HG03066 (cell line): ENCODE results near the gene ACTL6A.
"Not testable (repeated sequence)": the region's sequence is repeated elsewhere in the genome, so short reads cannot be mapped to it uniquely, and the experiment has no call there.

Source experiments
- ATAC-seq: cut with Tn5 transposase; IDR thresholded peaks from one replicate; pipeline ENCODE4 v1.9.1; 2021; ENCODE audit warnings: low read depth; ENCODE audit not compliant: unreplicated experiment

The ACTL6A gene

GRCh38 chr3:179562591-179563270 lies at the start of gene ACTL6A:
Gene ACTL6A (plus strand): TSS chr3:179562926. CDS start chr3:179563093, 167 bp downstream.
- ATAC-seq = peak; percentile 94

- ATAC-seq = no peak
Observed at GRCh38 chr3:179513862-179514261, 48.9 kb upstream of the ACTL6A start.

GRCh38 chr3:179516461-179517251 lies 46.1 kb upstream of the ACTL6A start:
- ATAC-seq = not testable (repeated sequence)

GRCh38 chr3:179526482-179526881 lies 36.2 kb upstream of the ACTL6A start:
- no peak for ATAC-seq

- no peak for ATAC-seq
Observed at GRCh38 chr3:179526989-179527391, 35.7 kb upstream of the ACTL6A start.

GRCh38 chr3:179528772-179529171 lies 34.0 kb upstream of the ACTL6A start:
- no peak for ATAC-seq

- ATAC-seq = no peak
Observed at GRCh38 chr3:179531576-179531975, 31.1 kb upstream of the ACTL6A start.

GRCh38 chr3:179533274-179533673 lies 29.5 kb upstream of the ACTL6A start:
- no peak for ATAC-seq

GRCh38 chr3:179536256-179536655 lies 26.5 kb upstream of the ACTL6A start:
- no peak for ATAC-seq

- no peak for ATAC-seq
Observed at GRCh38 chr3:179541094-179541493, 21.6 kb upstream of the ACTL6A start.

- ATAC-seq = no peak
Observed at GRCh38 chr3:179541596-179541995, 21.1 kb upstream of the ACTL6A start.

GRCh38 chr3:179542375-179542774 lies 20.4 kb upstream of the ACTL6A start:
- no peak for ATAC-seq

GRCh38 chr3:179544981-179545645 lies 17.6 kb upstream of the ACTL6A start:
- no peak for ATAC-seq

GRCh38 chr3:179546814-179547241 lies 15.9 kb upstream of the ACTL6A start:
- no peak for ATAC-seq

GRCh38 chr3:179551349-179552105 lies 11.2 kb upstream of the ACTL6A start:
- no peak for ATAC-seq

GRCh38 chr3:179558742-179559364 lies 3.9 kb upstream of the ACTL6A start:
- no peak for ATAC-seq

- ATAC-seq = no peak
Observed at GRCh38 chr3:179560791-179561190, 1.9 kb upstream of the ACTL6A start.

- peak; percentile 45 for ATAC-seq
Observed at GRCh38 chr3:179563271-179563783, 601 bp downstream of the ACTL6A start.

GRCh38 chr3:179565496-179565895 lies 2.8 kb downstream of the ACTL6A start:
- ATAC-seq = no peak

GRCh38 chr3:179580992-179581391 lies 18.3 kb downstream of the ACTL6A start:
- ATAC-seq = no peak
